IMR-90 (cell line): ENCODE measurements around the gene RBFOX2. TPM values are rescaled to one million over a fixed set of nuclear protein-coding genes. Genes with fewer than 3 reads are reported as not detected.

Experiments used
- ATAC-seq: fragments of 200-7000 bp; cut with Tn5 transposase; 2 replicates; pipeline ENCODE4 v1.9.1; 2020; ENCODE audit warnings: low read depth, mild to moderate bottlenecking, moderate library complexity
- BruUV-seq: library from RNA; stranded (reverse); fragments of 400-500 nt; replicated peaks from 2 replicates; lab custom pipeline; 2021; lab: Mats Ljungman, UMichigan
- CTCF ChIA-PET: fragments of 300-600 bp; formaldehyde crosslinking; extraction: SDS; loops from one replicate; lab custom pipeline; 2021; ENCODE audit warnings: antibody characterized with exemption; lab: Yijun Ruan, JAX
- POLR2A ChIA-PET: fragments of 300-600 bp; sonication (Branson Sonifier 250); formaldehyde crosslinking; loops from one replicate; lab custom pipeline; 2022; ENCODE audit warnings: antibody characterized with exemption; ENCODE audit not compliant: unreplicated experiment; lab: Charles Lee
- DNase-seq: peaks from one replicate; pipeline ENCODE4 v3.0.0; 2013
- H2AFZ ChIP-seq: replicated peaks from 2 replicates; pipeline ENCODE3; 2013; ENCODE audit warnings: low read length, mild to moderate bottlenecking; ENCODE audit not compliant: poor library complexity
- H2AK5ac ChIP-seq: 2 replicates; pipeline ENCODE4 v1.6.1; 2013; ENCODE audit warnings: low read depth, low read length, inconsistent platforms
- H2AK9ac ChIP-seq: replicated peaks from 2 replicates; pipeline ENCODE3; 2013; ENCODE audit warnings: mild to moderate bottlenecking, low read depth, low read length, moderate library complexity; ENCODE audit not compliant: poor library complexity
- H2BK120ac ChIP-seq: 2 replicates; pipeline ENCODE4 v1.6.1; 2013; ENCODE audit warnings: low read depth, low read length, inconsistent platforms
- H2BK15ac ChIP-seq: 3 replicates; pipeline ENCODE4 v1.6.1; 2013; ENCODE audit warnings: low read depth, low read length, inconsistent platforms
- H2BK20ac ChIP-seq: 2 replicates; pipeline ENCODE4 v1.6.1; 2013; ENCODE audit warnings: low read depth, mild to moderate bottlenecking, inconsistent platforms, low read length, moderate library complexity
- H2BK5ac ChIP-seq: 2 replicates; pipeline ENCODE4 v1.6.1; 2013; ENCODE audit warnings: mild to moderate bottlenecking, low read depth, low read length, inconsistent platforms; ENCODE audit not compliant: poor library complexity, severe bottlenecking
- H3K14ac ChIP-seq: replicated peaks from 2 replicates; pipeline ENCODE4 v1.6.1; 2013; ENCODE audit warnings: low read depth, low read length, inconsistent platforms
- H3K18ac ChIP-seq: 2 replicates; pipeline ENCODE4 v1.6.1; 2013; ENCODE audit warnings: low read depth, low read length, control low read depth
- H3K23ac ChIP-seq: 2 replicates; pipeline ENCODE4 v1.6.1; 2013; ENCODE audit warnings: low read depth, low read length, inconsistent platforms
- H3K27ac ChIP-seq: 2 replicates; pipeline ENCODE4 v1.5.1; 2013; ENCODE audit warnings: mild to moderate bottlenecking, control low read depth, low read length; ENCODE audit not compliant: insufficient read depth
- H3K27me3 ChIP-seq: 2 replicates; pipeline ENCODE4 v1.6.1; 2013; ENCODE audit warnings: low read length; ENCODE audit not compliant: control insufficient read depth, insufficient read depth
- H3K36me3 ChIP-seq: 2 replicates; pipeline ENCODE4 v1.6.1; 2013; ENCODE audit warnings: low read length, mixed read lengths; ENCODE audit not compliant: control insufficient read depth, insufficient read depth
- H3K4ac ChIP-seq: 2 replicates; pipeline ENCODE4 v1.6.1; 2013; ENCODE audit warnings: low read depth, low read length, inconsistent platforms
- H3K4me1 ChIP-seq: 2 replicates; pipeline ENCODE4 v1.6.1; 2013; ENCODE audit warnings: low read length, mixed read lengths; ENCODE audit not compliant: control insufficient read depth, insufficient read depth
- H3K4me2 ChIP-seq: 2 replicates; pipeline ENCODE4 v1.6.1; 2013; ENCODE audit warnings: low read depth, mild to moderate bottlenecking, control low read depth, low read length, moderate library complexity
- H3K4me3 ChIP-seq: 2 replicates; pipeline ENCODE4 v1.5.1; 2013; ENCODE audit warnings: low read depth, mild to moderate bottlenecking, control low read depth, low read length, moderate library complexity; ENCODE audit not compliant: insufficient read depth
- H3K56ac ChIP-seq: 2 replicates; pipeline ENCODE4 v1.6.1; 2013; ENCODE audit warnings: low read length, inconsistent platforms; ENCODE audit not compliant: insufficient read depth; ENCODE audit errors: extremely low read depth
- H3K79me1 ChIP-seq, 2 experiments: 2 replicates each; pipeline ENCODE4 v1.6.1; 2013; ENCODE audit warnings: low read length in 2 of 2, inconsistent platforms in 1 of 2, low read depth in 1 of 2
- H3K9ac ChIP-seq: 2 replicates; pipeline ENCODE4 v1.6.1; 2013; ENCODE audit warnings: low read depth, low read length, control low read depth
- H3K9me1 ChIP-seq: 2 replicates; pipeline ENCODE4 v1.6.1; 2013; ENCODE audit warnings: low read length, inconsistent platforms; ENCODE audit not compliant: insufficient read depth
- H3K9me3 ChIP-seq: 2 replicates; pipeline ENCODE4 v1.6.1; 2013; ENCODE audit warnings: low read length; ENCODE audit not compliant: control insufficient read depth, insufficient read depth
- H4K20me1 ChIP-seq: 2 replicates; pipeline ENCODE4 v1.6.1; 2013; ENCODE audit warnings: low read length, inconsistent platforms; ENCODE audit not compliant: insufficient read depth
- H4K5ac ChIP-seq: 2 replicates; pipeline ENCODE4 v1.6.1; 2013; ENCODE audit warnings: mild to moderate bottlenecking, low read depth, low read length, control low read depth
- H4K8ac ChIP-seq, 2 experiments: 2 replicates each; pipeline ENCODE4 v1.6.1; 2013; ENCODE audit warnings: low read depth in 2 of 2, low read length in 2 of 2, control low read depth in 1 of 2, inconsistent platforms in 1 of 2
- H4K91ac ChIP-seq: 2 replicates; pipeline ENCODE4 v1.6.1; 2013; ENCODE audit warnings: low read depth, low read length, inconsistent platforms; ENCODE audit not compliant: insufficient read depth
- BHLHE40 ChIP-seq: fragments of 150-350 bp; IDR thresholded peaks from 2 replicates; pipeline ENCODE4 v1.6.1; 2016; ENCODE audit warnings: mild to moderate bottlenecking, low read depth, low read length
- ELK1 ChIP-seq: fragments of 150-350 bp; IDR thresholded peaks from 2 replicates; pipeline ENCODE4 v1.6.1; 2016; ENCODE audit warnings: low read depth, mild to moderate bottlenecking, low read length, moderate library complexity, borderline replicate concordance
- NFE2L2 ChIP-seq: fragments of 150-350 bp; IDR thresholded peaks from 2 replicates; pipeline ENCODE4 v1.6.1; 2016; ENCODE audit warnings: low read depth, mild to moderate bottlenecking, low read length
- RAD21 ChIP-seq: IDR thresholded peaks from 2 replicates; pipeline ENCODE4 v1.6.1; 2012; ENCODE audit warnings: low read length, improper control_type of control experiment
- USF2 ChIP-seq: fragments of 150-350 bp; IDR thresholded peaks from 2 replicates; pipeline ENCODE4 v1.6.1; 2017; ENCODE audit warnings: mild to moderate bottlenecking, antibody characterized with exemption, low read length, low read depth
- WGBS, 2 experiments: methylation state at CpG; one replicate each; pipeline versions ENCODE4 v1.1.5 to v1.1.7; 2013; ENCODE audit warnings: missing lambda C conversion rate in 2 of 2; ENCODE audit not compliant: insufficient read length in 1 of 2; ENCODE audit errors: extremely low coverage in 2 of 2; 5-methylcytosine and 5-hydroxymethylcytosine counted together
- dilution Hi-C: fragments of 300-500 bp; cut with HindIII; formaldehyde crosslinking; loops from one replicate; pipeline ENCODE4 v1.14.3; 2018; ENCODE audit warnings: low sequenced_read_pairs; ENCODE audit not compliant: unreplicated experiment
- in situ Hi-C: fragments of 300-500 bp; cut with MboI; formaldehyde crosslinking; loops from 3 replicates; pipeline ENCODE4 v1.14.3; 2019; ENCODE audit warnings: low sequenced_read_pairs, inconsistent platforms, mixed read lengths
- intact Hi-C: fragments of 100-400 bp; cut with micrococcal nuclease; formaldehyde crosslinking; loops from 2 replicates; pipeline ENCODE4 v1.10.0; 2022
- polyA plus RNA-seq, 3 experiments: library from polyadenylated mRNA; depleted of rRNA; stranded (reverse); fragments of >200 nt; gene quantifications; 2 replicates each; pipeline ENCODE4 v1.2.3, GENCODE V29; 2012; ENCODE audit warnings: low replicate concordance in 1 of 3
- total RNA-seq: library from RNA; depleted of rRNA; stranded (reverse); fragments of >200 nt; gene quantifications from 2 replicates; pipeline ENCODE4 v1.2.3, GENCODE V29; 2012

Gene RBFOX2
- total and polyA plus RNA-seq, 2 of the 4 experiments (the other 2 are of a cell fraction), result 146 to 178 TPM

GRCh38 chr22:36064358-36064757 lies 35.7 kb upstream of the RBFOX2 start:
- ChIA-PET CTCF (interaction anchor here (2.3 to 2.6 kb wide), 2 partner anchors 52 to 134 kb away, joined by 11 to 33 read pairs; no protein-coding TSS in a partner anchor), POLR2A (no interaction called here)
- Histone ChIP-seq H4K91ac (no peak overlapping the region), H2BK15ac (no peak overlapping the region), H3K9me1 (peaks cover 11% of the 10 kb centered on the region), H3K9me3 (no peaks in the 10 kb centered on the region), H3K36me3 (no peaks in the 10 kb centered on the region), H2AFZ (no peak overlapping the region), H3K4me1 (peaks cover 5% of the 10 kb centered on the region), H3K14ac (no peak overlapping the region), H4K5ac (no peak overlapping the region), H3K79me1 (peaks cover 0 to 13% of the 10 kb centered on the region in 2 experiments; a peak in 2 of 4 replicates), H3K23ac (no peak overlapping the region), H3K9ac (no peak overlapping the region), H3K27me3 (no peaks in the 10 kb centered on the region), H4K8ac (no peak overlapping the region), H4K20me1 (no peaks in the 10 kb centered on the region), H2BK5ac (no peak overlapping the region), H2BK20ac (no peak overlapping the region), H3K4me2 (no peak overlapping the region), H3K18ac (no peak overlapping the region), H2AK5ac (no peak overlapping the region), H3K56ac (no peak overlapping the region), H3K4me3 (no peak overlapping the region), H3K27ac (no peak overlapping the region), H3K4ac (no peak overlapping the region), H2BK120ac (no peak overlapping the region), H2AK9ac (no peak overlapping the region)
- intact Hi-C loops, result loop anchor here (2.0 kb wide), 1 partner anchor 36 kb away; the partner anchor contains the start of gene RBFOX2
- dilution Hi-C loops, result no loop called here
- no peak for ATAC-seq
- no peak for TF ChIP-seq NFE2L2
- TF ChIP-seq USF2, result no peak
- no peak for TF ChIP-seq RAD21
- TF ChIP-seq ELK1, result no peak
- no peak for TF ChIP-seq BHLHE40
- no peak for DNase-seq
- in situ Hi-C loops, result loop anchor here (5.0 kb wide), 1 partner anchor 137 kb away; no protein-coding TSS in a partner anchor
- BruUV-seq, result no TSS peak
- no CpG with 5 or more reads among the region's 5 CpGs for WGBS, 2 experiments
